Measurements from ENCODE around the gene ABCD1.

- TF ChIP-seq POLR2A (IDR thresholded peaks at IDR 0.05; ENCODE audit: low read depth, low read length) (no peak), POLR2AphosphoS5 (IDR thresholded peaks at IDR 0.05; ENCODE audit: low read depth, low read length) (no peak), TAF1 (IDR thresholded peaks at IDR 0.05; ENCODE audit: low read depth, low read length) (no peak)
Measured at GRCh38 chrX:153700967-153701366, 23.7 kb upstream of the ABCD1 start.

Measured in GM12891 (cell line).